ENCODE results near the gene GRID1. TPM values are rescaled to one million over a fixed set of nuclear protein-coding genes. Genes with fewer than 3 reads are reported as not detected.
A peak's percentile ranks its signal among the peaks of the same experiment; 100 is the strongest.

Gene GRID1
- total RNA-seq, 1 experiment from 2014 or later, result 0.37 TPM

GRCh38 chr10:86203162-86203905 lies 163.3 kb downstream of the GRID1 start (continued):
- TF ChIP-seq ZNF425 (CRISPR knock-in tag; conservative IDR thresholded peaks at IDR 0.05) (no peak), STAT6 (CRISPR knock-in tag; conservative IDR thresholded peaks at IDR 0.05; ENCODE audit: low read depth) (no peak), PRRX2 (CRISPR knock-in tag; IDR thresholded peaks at IDR 0.05) (no peak), ATF6 (CRISPR knock-in tag; IDR thresholded peaks at IDR 0.05) (no peak), ZNF219 (CRISPR knock-in tag; IDR thresholded peaks at IDR 0.05; ENCODE audit: borderline replicate concordance) (no peak), ZSCAN18 (CRISPR knock-in tag; IDR thresholded peaks at IDR 0.05) (no peak), MXD4 (CRISPR knock-in tag; IDR thresholded peaks at IDR 0.05; ENCODE audit: borderline replicate concordance) (no peak), TEAD1 (CRISPR knock-in tag; IDR thresholded peaks at IDR 0.05) (no peak), CREB1 (CRISPR knock-in tag; IDR thresholded peaks at IDR 0.05) (no peak), IRF2 (CRISPR knock-in tag; IDR thresholded peaks at IDR 0.05; ENCODE audit: borderline replicate concordance, low read depth) (no peak), ZNF512 (CRISPR knock-in tag; IDR thresholded peaks at IDR 0.05; ENCODE audit: borderline replicate concordance) (no peak), NR3C1 (CRISPR knock-in tag; conservative IDR thresholded peaks at IDR 0.05; ENCODE audit: low read depth) (no peak), NFE2L1 (CRISPR knock-in tag; IDR thresholded peaks at IDR 0.05) (no peak), USF2 (CRISPR knock-in tag; IDR thresholded peaks at IDR 0.05) (no peak), RELA (CRISPR knock-in tag; IDR thresholded peaks at IDR 0.05; ENCODE audit: borderline replicate concordance) (no peak), NFYB (CRISPR knock-in tag; conservative IDR thresholded peaks at IDR 0.05; ENCODE audit: low read depth) (no peak), PRDM15 (CRISPR knock-in tag; IDR thresholded peaks at IDR 0.05) (no peak), ZNF121 (CRISPR knock-in tag; IDR thresholded peaks at IDR 0.05) (no peak), FOXJ3 (CRISPR knock-in tag; IDR thresholded peaks at IDR 0.05; ENCODE audit: borderline replicate concordance) (no peak), ZNF423 (CRISPR knock-in tag; IDR thresholded peaks at IDR 0.05) (no peak), EMX1 (CRISPR knock-in tag; IDR thresholded peaks at IDR 0.05) (no peak), ATF3 (CRISPR knock-in tag; conservative IDR thresholded peaks at IDR 0.05) (no peak), JUN (CRISPR knock-in tag; IDR thresholded peaks at IDR 0.05) (0 out of 2 replicates have a peak, but pooled peaks have one; percentile 56), ZNF232 (CRISPR knock-in tag; IDR thresholded peaks at IDR 0.05) (no peak; the same call in 1 of the 2 replicates)

Data from WTC11 (cell line).